Activated CD4-positive, alpha-beta T cell treated with anti-CD3 and anti-CD28 coated beads, Interleukin-2, amount 10 ng/mL, durations not matched to agents 24 days and 14 days (primary cell): Measurements from ENCODE around the gene RASGEF1C. TPM values are rescaled to one million over a fixed set of nuclear protein-coding genes. Genes with fewer than 3 reads are reported as not detected.

ENCODE experiments used
- DNase-seq: peaks from one replicate; pipeline ENCODE4 v3.0.0; 2022
- H3K27ac Mint-ChIP-seq: one replicate; pipeline ENCODE4 v1.8.0; 2022; ENCODE audit warnings: mild to moderate bottlenecking, mixed read lengths
- H3K27me3 Mint-ChIP-seq: one replicate; pipeline ENCODE4 v1.8.0; 2022; ENCODE audit warnings: mixed read lengths
- H3K36me3 Mint-ChIP-seq: one replicate; pipeline ENCODE4 v1.8.0; 2022; ENCODE audit warnings: low read depth, mild to moderate bottlenecking, mixed read lengths
- H3K4me1 Mint-ChIP-seq: one replicate; pipeline ENCODE4 v1.8.0; 2021; ENCODE audit warnings: mixed read lengths
- H3K4me3 Mint-ChIP-seq: one replicate; pipeline ENCODE4 v1.8.0; 2022; ENCODE audit warnings: mild to moderate bottlenecking, moderate library complexity, mixed read lengths
- H3K9me3 Mint-ChIP-seq: one replicate; pipeline ENCODE4 v1.8.0; 2021; ENCODE audit warnings: mixed read lengths
- intact Hi-C: fragments of 100-400 bp; cut with micrococcal nuclease; formaldehyde crosslinking; loops from one replicate; pipeline ENCODE4 v1.15.1; 2023
- total RNA-seq: library from RNA; stranded (reverse); gene quantifications from 2 replicates; pipeline ENCODE4 v1.2.3, GENCODE V29; 2022

RASGEF1C gene
- total RNA-seq = not detected in 2 replicates

DNA sequence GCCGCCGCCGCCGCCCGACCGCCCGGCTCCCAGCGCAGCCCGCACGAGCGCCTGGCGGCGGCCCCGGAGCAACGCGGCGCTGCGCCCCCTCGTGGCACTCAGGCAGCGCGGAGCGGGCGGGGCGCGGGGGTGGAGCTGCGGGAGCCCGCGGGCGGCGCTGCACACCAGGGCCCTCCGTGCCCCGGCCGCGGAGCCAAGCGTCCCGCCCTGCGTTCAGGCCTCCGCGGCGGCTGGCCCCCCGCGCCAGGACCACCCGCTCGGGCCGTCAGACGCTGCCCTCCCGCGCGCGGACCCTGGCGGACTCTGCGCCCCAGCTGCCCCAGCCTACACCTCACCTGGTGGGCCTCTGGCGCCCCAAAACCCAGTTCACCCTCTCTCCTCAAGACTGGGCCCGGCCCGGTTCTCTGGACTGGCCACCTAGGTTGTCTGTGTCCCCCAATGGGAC lies at the start of gene RASGEF1C:
Gene RASGEF1C, minus strand, starts transcription at position 75 of the 445 bp plus-strand sequence. CDS start 71,159 bp downstream, outside the sequence.
- peaks cover 4% of the 10 kb centered on the region for H3K4me1 Mint-ChIP-seq
- H3K36me3 Mint-ChIP-seq = no peaks in the 10 kb centered on the region
- peaks cover 21% of the 10 kb centered on the region for H3K27me3 Mint-ChIP-seq
- intact Hi-C loops = loop anchor here (5.0 to 10.0 kb wide), 2 partner anchors 83 to 116 kb away; partner anchors contain the start of gene MAPK9
- H3K27ac Mint-ChIP-seq = no peak within 1 kb of the TSS
- H3K9me3 Mint-ChIP-seq = peaks cover 6% of the 10 kb centered on the region
- peak within 1 kb of the TSS; percentile 44 for H3K4me3 Mint-ChIP-seq
- peak; percentile 92 for DNase-seq

DNA sequence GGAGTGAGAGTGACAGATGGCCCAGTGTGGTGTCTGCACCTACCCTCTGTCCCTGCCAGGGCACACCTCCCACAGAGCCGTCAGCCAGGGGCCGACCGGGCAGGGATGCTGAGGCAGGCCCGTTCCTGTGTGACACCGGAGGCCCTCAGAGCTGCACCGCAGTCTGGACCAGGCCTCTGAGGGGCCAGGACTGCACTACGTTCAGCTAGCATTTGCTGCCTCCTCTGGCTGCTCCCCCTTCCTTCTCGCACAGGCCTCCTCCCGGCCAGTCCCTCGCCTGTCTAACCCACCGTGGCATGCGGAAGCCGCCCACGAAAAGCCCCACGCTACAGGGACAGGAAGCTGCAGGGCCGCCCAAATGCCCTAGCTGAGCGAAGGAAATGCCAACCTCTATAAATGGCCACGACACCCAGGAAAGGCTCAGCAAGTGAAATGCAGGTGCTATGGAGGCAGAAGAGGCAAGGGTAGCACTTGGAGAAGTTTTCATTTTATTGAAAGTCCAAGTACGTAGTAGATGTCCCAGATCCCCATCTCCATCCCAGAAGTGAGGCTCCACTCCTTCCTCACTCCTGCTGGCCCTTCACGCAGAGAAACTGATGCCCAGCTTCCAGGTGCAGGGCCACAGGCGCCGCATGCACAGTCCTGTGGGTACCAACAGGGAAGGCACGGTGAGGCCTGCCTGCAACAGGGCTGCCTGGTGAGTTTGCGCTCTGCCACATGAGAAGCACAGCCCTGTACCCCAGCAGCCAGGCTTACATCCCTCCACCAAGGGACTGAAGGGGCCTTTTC lies 44.2 kb upstream of the RASGEF1C start:
- peaks cover 80% of the 10 kb centered on the region for H3K36me3 Mint-ChIP-seq
- H3K4me3 Mint-ChIP-seq = no peak overlapping the region
- no peak for DNase-seq
- H3K27ac Mint-ChIP-seq = no peak overlapping the region
- intact Hi-C loops = no loop called here
- no peaks in the 10 kb centered on the region for H3K27me3 Mint-ChIP-seq
- H3K4me1 Mint-ChIP-seq = no peaks in the 10 kb centered on the region
- H3K9me3 Mint-ChIP-seq = peaks cover 21% of the 10 kb centered on the region

DNA sequence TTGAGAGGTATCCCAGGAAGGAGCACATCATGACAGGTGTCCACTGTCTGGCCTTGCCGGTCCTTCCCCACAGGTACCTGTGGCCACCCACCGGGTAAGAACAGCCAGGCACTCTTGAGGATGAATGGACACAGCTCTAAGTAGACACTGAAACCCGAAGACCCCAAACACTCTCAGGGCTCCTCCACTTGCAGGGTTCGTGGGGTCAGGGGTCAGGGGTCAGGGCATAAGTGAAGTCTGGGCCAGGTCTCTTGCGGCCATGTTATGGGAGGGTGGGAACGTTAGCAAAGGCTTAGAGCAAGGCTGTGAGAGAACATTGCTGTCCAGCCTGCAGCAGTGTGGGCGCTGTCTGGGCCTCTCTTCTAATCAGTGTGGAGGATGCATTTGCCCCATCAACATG lies 42.9 kb upstream of the RASGEF1C start:
- Mint-ChIP-seq H3K27me3 (no peaks in the 10 kb centered on the region), H3K36me3 (peaks cover 80% of the 10 kb centered on the region), H3K27ac (no peak overlapping the region), H3K9me3 (peaks cover 30% of the 10 kb centered on the region), H3K4me3 (no peak overlapping the region), H3K4me1 (no peaks in the 10 kb centered on the region)
- DNase-seq = no peak
- intact Hi-C loops = no loop called here

DNA sequence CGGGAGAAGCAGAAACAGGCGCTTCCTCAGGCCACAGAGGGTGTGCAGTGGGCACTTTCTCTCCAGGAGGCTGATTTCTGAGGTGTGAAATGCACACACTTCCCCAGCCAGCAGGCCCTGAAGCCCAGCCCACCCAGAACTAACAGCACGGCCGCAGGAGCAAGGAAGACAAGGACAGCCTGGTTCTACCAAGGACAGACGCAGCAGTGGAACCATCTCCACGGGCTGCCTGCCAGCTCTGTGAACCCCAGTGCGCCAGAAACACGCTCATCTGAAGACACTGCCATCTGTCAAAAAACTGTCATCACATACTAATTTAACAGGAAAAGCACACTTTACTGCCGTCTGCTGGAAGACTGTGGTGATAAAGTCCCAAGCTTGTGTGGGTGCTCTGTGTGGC lies 42.1 kb upstream of the RASGEF1C start:
- no peak overlapping the region for H3K27ac Mint-ChIP-seq
- peaks cover 36% of the 10 kb centered on the region for H3K9me3 Mint-ChIP-seq

DNA sequence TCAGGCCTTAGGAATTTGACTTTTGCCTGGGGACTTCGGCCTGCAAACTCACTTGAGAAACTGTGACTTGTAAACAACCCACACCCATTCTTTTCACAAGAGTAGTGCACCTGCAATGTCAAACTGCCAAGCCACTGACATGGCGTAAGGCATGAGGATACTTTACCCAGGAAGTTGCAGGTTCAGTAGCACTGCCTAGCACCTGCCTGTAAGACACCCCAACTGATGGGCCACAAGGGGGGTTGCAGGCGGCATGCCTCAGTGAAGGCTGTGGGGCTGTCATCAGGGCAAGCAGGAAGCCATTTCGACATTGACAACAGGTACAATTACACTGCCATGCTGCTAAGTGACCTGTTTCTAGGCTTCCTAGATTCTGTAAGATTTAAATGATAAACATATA lies 41.3 kb upstream of the RASGEF1C start:
- Mint-ChIP-seq H3K4me3 (no peak overlapping the region), H3K27ac (no peak overlapping the region), H3K4me1 (no peaks in the 10 kb centered on the region), H3K27me3 (no peaks in the 10 kb centered on the region), H3K36me3 (peaks cover 77% of the 10 kb centered on the region), H3K9me3 (peaks cover 36% of the 10 kb centered on the region)
- no peak for DNase-seq
- intact Hi-C loops = no loop called here

More for the DNA sequence above, 42.1 kb upstream of the RASGEF1C start:
- intact Hi-C loops = no loop called here
- Mint-ChIP-seq H3K27me3 (no peaks in the 10 kb centered on the region), H3K4me3 (no peak overlapping the region), H3K4me1 (no peaks in the 10 kb centered on the region), H3K36me3 (peaks cover 81% of the 10 kb centered on the region)
- no peak for DNase-seq

DNA sequence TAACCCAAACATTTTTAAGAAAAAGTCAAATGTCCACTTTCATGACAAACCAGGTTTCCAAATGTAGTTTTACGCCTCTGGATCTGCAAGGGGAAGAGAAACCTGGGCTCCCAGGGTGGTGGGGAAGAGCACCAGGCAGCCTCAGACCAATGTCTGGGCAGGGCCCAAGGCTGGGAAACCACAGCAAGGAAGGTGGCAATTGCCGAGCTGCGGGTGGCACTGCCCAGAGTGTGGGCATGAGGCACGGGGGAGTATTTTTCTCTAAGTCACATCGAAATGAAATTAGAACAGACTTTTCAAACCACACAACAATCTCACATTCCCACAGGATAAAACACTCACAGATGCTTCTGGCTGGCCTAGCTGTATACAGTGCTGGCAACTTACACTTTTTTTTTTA lies 32.6 kb upstream of the RASGEF1C start:
- intact Hi-C loops = no loop called here
- Mint-ChIP-seq H3K27me3 (no peaks in the 10 kb centered on the region), H3K4me3 (no peak overlapping the region), H3K27ac (no peak overlapping the region), H3K4me1 (no peaks in the 10 kb centered on the region), H3K36me3 (peaks cover 85% of the 10 kb centered on the region), H3K9me3 (peaks cover 19% of the 10 kb centered on the region)
- DNase-seq = no peak

DNA sequence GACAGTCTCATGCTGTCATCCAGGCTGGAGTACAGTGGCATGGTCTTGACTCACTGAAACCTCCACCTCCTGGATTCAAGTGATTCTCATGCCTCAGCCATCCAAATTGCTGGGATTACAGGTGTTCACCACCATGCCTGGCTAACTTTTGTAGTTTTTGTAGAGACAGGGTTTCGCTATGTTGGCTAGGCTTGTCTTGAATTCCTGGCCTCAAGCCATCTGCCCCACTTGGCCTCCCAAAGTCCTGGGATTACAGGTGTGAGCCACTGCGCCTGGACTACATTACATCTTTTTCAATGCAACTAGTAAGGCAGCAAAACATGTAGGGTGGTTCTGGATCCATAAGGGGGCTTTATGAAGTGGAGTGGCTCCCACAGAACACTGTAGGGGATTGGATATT lies 29.6 kb upstream of the RASGEF1C start:
- Mint-ChIP-seq H3K36me3 (peaks cover 94% of the 10 kb centered on the region), H3K27ac (no peak overlapping the region), H3K4me3 (no peak overlapping the region), H3K4me1 (no peaks in the 10 kb centered on the region), H3K9me3 (peaks cover 16% of the 10 kb centered on the region), H3K27me3 (no peaks in the 10 kb centered on the region)
- DNase-seq = no peak
- intact Hi-C loops = no loop called here

DNA sequence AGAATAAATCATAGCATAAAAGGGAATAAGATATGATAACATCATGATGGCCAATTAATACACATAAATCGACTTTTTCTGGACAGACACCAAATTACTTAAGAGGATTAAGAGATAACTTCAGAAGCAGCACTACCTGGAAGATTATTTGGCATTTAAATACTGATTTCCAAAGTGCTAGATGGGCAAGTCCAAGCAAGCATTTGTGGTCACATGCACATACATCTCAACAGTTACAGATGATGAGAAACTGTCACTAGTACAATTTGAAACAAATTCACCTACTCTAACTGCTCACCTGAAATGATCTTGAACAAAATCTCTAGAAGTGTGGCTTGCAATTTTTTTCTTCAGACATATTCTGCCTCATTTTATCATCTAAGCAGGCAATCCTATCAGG lies 26.8 kb upstream of the RASGEF1C start:
- H3K27me3 Mint-ChIP-seq = no peaks in the 10 kb centered on the region
- H3K27ac Mint-ChIP-seq = no peak overlapping the region
- DNase-seq = no peak
- intact Hi-C loops = no loop called here
- H3K36me3 Mint-ChIP-seq = peaks cover 78% of the 10 kb centered on the region
- no peak overlapping the region for H3K4me3 Mint-ChIP-seq
- peaks cover 4% of the 10 kb centered on the region for H3K9me3 Mint-ChIP-seq
- no peaks in the 10 kb centered on the region for H3K4me1 Mint-ChIP-seq

DNA sequence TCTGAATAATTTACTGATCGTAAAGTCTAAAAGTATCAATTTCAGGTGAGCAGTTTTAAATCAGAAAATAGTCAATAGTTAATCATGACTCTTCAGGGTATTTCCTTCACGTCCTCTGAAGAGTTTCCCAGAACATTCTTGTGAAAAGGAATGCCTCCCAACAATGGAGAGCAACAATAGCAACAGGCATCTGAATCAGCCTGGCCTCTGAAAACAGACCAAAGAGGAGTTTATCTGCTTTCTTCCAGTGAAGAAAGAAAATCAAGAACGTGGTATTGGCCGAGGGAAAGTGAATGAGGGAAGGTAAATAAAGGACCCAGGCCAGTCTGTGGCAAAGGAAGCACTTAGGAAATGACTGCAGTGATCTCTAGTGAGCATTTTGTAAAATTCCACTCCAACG lies 26.1 kb upstream of the RASGEF1C start:
- peaks cover 72% of the 10 kb centered on the region for H3K36me3 Mint-ChIP-seq
- no peak overlapping the region for H3K27ac Mint-ChIP-seq
- H3K4me1 Mint-ChIP-seq = no peaks in the 10 kb centered on the region
- intact Hi-C loops = no loop called here
- H3K4me3 Mint-ChIP-seq = no peak overlapping the region
- no peaks in the 10 kb centered on the region for H3K27me3 Mint-ChIP-seq
- H3K9me3 Mint-ChIP-seq = peaks cover 5% of the 10 kb centered on the region
- no peak for DNase-seq

DNA sequence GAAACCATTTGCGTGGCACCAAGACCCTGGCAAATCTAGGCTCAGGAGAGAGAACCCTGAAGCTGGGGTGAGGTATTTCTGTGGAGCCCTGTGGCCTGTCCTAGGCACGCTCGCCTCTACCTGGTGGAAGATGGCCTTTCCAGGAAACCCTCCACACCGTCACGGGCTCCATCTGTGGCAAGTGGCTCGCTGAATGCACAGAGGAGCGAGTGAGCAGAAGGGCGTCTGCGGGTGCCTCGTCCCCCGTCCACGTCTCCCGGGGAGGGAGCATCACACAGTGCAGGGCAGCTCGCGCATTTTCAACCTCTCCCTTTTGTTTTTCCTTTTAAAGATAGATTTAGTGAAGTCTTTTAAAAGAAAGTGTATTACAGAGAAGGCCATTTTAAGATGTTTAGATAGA lies 25.3 kb upstream of the RASGEF1C start:
- no peaks in the 10 kb centered on the region for H3K4me1 Mint-ChIP-seq
- H3K9me3 Mint-ChIP-seq = peaks cover 9% of the 10 kb centered on the region
- no peak overlapping the region for H3K4me3 Mint-ChIP-seq
- intact Hi-C loops = no loop called here
- peaks cover 65% of the 10 kb centered on the region for H3K36me3 Mint-ChIP-seq
- no peak for DNase-seq
- H3K27ac Mint-ChIP-seq = no peak overlapping the region
- no peaks in the 10 kb centered on the region for H3K27me3 Mint-ChIP-seq

DNA sequence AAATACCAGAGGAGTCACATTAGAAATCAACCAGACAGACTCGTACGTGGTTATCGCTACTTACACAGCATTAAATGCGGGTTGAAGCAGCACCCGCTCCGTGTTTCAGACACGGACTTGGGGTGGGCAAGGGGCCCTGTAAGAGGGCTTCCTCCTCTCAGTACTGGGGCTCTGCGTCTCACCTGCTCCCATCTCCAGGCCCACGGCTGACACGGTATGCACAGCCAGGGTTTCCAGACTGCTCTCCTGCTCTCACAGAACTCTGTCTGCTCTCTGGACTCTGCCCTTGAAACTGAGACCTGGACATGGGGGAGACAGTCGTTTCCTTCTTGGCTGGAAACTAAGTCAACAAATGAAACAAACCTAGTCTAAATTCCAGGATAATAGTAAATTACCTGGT lies 24.7 kb upstream of the RASGEF1C start:
- Mint-ChIP-seq H3K4me1 (no peaks in the 10 kb centered on the region), H3K27ac (no peak overlapping the region), H3K36me3 (peaks cover 59% of the 10 kb centered on the region), H3K9me3 (peaks cover 9% of the 10 kb centered on the region), H3K4me3 (no peak overlapping the region), H3K27me3 (no peaks in the 10 kb centered on the region)
- no peak for DNase-seq
- intact Hi-C loops = no loop called here

DNA sequence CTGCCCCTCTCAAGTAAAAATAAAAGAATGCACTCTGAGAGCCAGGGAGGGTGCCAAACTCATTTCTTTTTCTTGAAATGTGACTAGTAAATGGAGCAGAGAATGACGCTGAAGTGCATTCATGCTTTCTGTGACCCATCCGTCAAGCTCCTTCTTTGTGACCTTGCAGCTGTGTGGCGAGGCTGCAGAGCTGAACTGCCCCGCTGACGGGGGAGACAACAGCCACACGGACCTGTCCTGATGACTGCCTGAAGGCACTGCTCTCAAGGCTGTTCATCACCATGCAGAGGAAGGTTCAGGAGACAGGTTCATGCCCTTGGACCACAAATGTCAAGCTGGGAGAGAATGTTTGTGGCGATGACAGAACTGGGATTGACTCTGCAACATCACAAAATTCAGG lies 21.0 kb upstream of the RASGEF1C start:
- no peaks in the 10 kb centered on the region for H3K27me3 Mint-ChIP-seq
- no peak overlapping the region for H3K27ac Mint-ChIP-seq
- H3K4me1 Mint-ChIP-seq = no peaks in the 10 kb centered on the region
- intact Hi-C loops = no loop called here
- no peak for DNase-seq
- H3K4me3 Mint-ChIP-seq = no peak overlapping the region
- peaks cover 16% of the 10 kb centered on the region for H3K9me3 Mint-ChIP-seq
- peaks cover 24% of the 10 kb centered on the region for H3K36me3 Mint-ChIP-seq

DNA sequence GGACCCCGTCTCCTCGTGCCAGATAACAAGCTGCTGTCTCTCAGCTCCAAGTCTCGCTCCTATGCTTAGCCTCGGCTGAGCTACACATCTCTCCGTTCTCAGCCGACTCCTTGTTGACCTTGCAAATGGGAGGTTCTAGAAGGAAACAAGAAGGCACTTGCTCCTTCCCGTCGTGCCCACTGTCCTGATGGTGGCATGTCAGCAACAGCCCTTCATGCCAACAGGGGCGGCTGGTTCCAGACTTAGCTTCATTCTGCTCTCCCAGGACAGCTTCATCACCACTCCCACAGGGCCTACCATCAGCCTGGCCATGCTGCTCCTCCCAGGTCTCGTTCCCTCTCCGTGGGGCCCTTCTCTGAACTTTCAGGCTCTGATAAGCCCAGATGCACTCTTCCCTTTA lies 13.0 kb upstream of the RASGEF1C start:
- H3K4me1 Mint-ChIP-seq = no peaks in the 10 kb centered on the region
- no peak overlapping the region for H3K27ac Mint-ChIP-seq
- intact Hi-C loops = no loop called here
- peaks cover 3% of the 10 kb centered on the region for H3K36me3 Mint-ChIP-seq
- no peak overlapping the region for H3K4me3 Mint-ChIP-seq
- peaks cover 32% of the 10 kb centered on the region for H3K9me3 Mint-ChIP-seq
- DNase-seq = no peak
- no peaks in the 10 kb centered on the region for H3K27me3 Mint-ChIP-seq

DNA sequence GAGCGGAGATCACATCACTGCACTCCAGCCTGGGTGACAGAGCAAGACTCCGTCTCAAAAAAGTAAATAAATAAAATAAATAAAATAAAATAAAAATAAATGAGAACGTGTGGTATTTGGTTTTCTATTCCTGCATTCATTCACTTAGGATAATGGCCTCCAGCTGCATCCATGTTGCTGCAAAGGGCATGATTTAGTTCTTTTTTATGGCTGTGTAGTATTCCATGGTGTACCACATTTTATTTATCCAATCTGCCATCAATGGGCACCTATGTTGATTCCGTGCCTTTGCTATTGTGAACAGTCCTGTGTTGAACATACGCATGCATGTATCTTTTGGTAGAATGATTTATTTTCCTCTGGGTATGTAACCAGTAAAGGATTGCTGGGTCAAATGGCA lies 8.8 kb upstream of the RASGEF1C start:
- peaks cover 23% of the 10 kb centered on the region for H3K9me3 Mint-ChIP-seq
- no peaks in the 10 kb centered on the region for H3K4me1 Mint-ChIP-seq
- peaks cover 3% of the 10 kb centered on the region for H3K36me3 Mint-ChIP-seq
- H3K4me3 Mint-ChIP-seq = no peak overlapping the region
- DNase-seq = no peak
- intact Hi-C loops = no loop called here
- no peak overlapping the region for H3K27ac Mint-ChIP-seq
- H3K27me3 Mint-ChIP-seq = no peaks in the 10 kb centered on the region
